ENCODE results near the gene GORASP1. TPM values are rescaled to one million over a fixed set of nuclear protein-coding genes. Genes with fewer than 3 reads are reported as not detected.
A peak's percentile ranks its signal among the peaks of the same experiment; 100 is the strongest.

Gene GORASP1
- total RNA-seq, 1 donor from 2014 or later: 45.6 TPM

DNA sequence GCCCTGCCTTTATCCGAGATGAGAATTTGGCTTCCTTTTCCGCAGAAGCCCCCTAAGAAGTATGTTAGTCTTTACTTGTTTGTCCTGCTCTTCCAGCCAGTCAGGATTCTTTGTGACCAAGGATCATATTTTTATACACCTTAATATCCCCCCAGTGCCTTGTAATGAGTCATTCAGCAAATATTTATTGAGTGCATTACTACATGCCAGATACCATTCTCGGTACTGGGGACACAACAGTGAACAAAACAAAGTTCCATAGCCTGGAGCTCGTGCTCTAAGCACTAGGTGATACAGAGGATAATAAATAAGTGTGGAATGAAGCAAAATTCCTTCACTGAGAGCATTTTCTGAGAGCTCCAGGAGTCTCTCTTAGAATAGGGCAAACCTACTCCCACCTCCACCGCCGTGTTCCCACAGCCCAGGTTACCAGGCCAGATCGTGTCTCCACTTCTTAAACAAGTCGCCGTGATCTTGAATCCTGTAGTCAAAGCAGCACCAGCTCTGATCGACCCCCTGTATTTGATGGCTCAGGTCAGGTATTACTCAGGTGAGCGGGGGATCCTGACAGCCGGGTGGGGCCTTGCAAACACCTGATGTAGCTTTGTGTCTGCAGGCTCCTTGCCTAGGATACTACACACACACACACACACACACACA is 18.5 kb upstream of the GORASP1 start:
- H3K4me3 ChIP-seq (ENCODE audit: insufficient read depth, low read depth, low read length): no peak overlapping the region
- no peaks in the 10 kb centered on the region for H3K9me3 Mint-ChIP-seq (ENCODE audit: unreplicated experiment)
- peaks cover 9% of the 10 kb centered on the region for H3K36me3 Mint-ChIP-seq (ENCODE audit: low read depth, unreplicated experiment)
- no peak overlapping the region for H3K27ac ChIP-seq (ENCODE audit: low read depth, low read length)
- H2AFZ ChIP-seq (ENCODE audit: low read depth, low read length): no peak overlapping the region
- no peaks in the 10 kb centered on the region for H3K27me3 ChIP-seq (ENCODE audit: insufficient read depth, low read length)
- TF ChIP-seq, protein P1, sequence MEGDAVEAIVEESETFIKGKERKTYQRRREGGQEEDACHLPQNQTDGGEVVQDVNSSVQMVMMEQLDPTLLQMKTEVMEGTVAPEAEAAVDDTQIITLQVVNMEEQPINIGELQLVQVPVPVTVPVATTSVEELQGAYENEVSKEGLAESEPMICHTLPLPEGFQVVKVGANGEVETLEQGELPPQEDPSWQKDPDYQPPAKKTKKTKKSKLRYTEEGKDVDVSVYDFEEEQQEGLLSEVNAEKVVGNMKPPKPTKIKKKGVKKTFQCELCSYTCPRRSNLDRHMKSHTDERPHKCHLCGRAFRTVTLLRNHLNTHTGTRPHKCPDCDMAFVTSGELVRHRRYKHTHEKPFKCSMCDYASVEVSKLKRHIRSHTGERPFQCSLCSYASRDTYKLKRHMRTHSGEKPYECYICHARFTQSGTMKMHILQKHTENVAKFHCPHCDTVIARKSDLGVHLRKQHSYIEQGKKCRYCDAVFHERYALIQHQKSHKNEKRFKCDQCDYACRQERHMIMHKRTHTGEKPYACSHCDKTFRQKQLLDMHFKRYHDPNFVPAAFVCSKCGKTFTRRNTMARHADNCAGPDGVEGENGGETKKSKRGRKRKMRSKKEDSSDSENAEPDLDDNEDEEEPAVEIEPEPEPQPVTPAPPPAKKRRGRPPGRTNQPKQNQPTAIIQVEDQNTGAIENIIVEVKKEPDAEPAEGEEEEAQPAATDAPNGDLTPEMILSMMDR (IDR thresholded peaks at IDR 0.05; ENCODE audit: insufficient read depth, low read depth, low read length): no peak
- TF ChIP-seq EZH2 (IDR thresholded peaks at IDR 0.05; ENCODE audit: insufficient read depth, low read length): no peak
- H3K4me1 Mint-ChIP-seq (ENCODE audit: low read depth, unreplicated experiment): peaks cover 5% of the 10 kb centered on the region
- no peaks in the 10 kb centered on the region for H3K9me3 ChIP-seq (ENCODE audit: insufficient read depth, low read depth, low read length)
- peak overlapping the region; percentile 3 for H3K4me2 ChIP-seq (ENCODE audit: low read length)
- H3K79me2 ChIP-seq (ENCODE audit: insufficient read depth, low read length): no peaks in the 10 kb centered on the region
- no peak overlapping the region for H3K4me3 Mint-ChIP-seq (ENCODE audit: unreplicated experiment)
- H3K27ac Mint-ChIP-seq (ENCODE audit: unreplicated experiment): no peak overlapping the region
- DNase-seq (ENCODE audit: low read depth) (no peak), FAIRE-seq (no peak)
- H3K27me3 Mint-ChIP-seq (ENCODE audit: low read depth, unreplicated experiment): peaks cover 6% of the 10 kb centered on the region
- H4K20me1 ChIP-seq (ENCODE audit: insufficient read depth, low read length): no peaks in the 10 kb centered on the region
- H3K9ac ChIP-seq (ENCODE audit: low read length): peak overlapping the region; percentile 18
- H3K36me3 ChIP-seq (ENCODE audit: insufficient read depth, low read length): no peaks in the 10 kb centered on the region
- peaks cover 6% of the 10 kb centered on the region for H3K4me1 ChIP-seq (ENCODE audit: insufficient read depth, low read length)

GRCh38 chr3:39124876-39125840 is 17.7 kb upstream of the GORASP1 start:
- no peak for TF ChIP-seq EZH2 (IDR thresholded peaks at IDR 0.05; ENCODE audit: insufficient read depth, low read length)
- TF ChIP-seq, protein P1 (IDR thresholded peaks at IDR 0.05; ENCODE audit: insufficient read depth, low read depth, low read length): peak; percentile 15
- DNase-seq (ENCODE audit: low read depth): no peak
- H3K27me3 ChIP-seq (ENCODE audit: insufficient read depth, low read length): no peaks in the 10 kb centered on the region
- H2AFZ ChIP-seq (ENCODE audit: low read depth, low read length): no peak overlapping the region
- no peak for FAIRE-seq
- H3K9me3 ChIP-seq (ENCODE audit: insufficient read depth, low read depth, low read length): no peaks in the 10 kb centered on the region
- H3K9me3 Mint-ChIP-seq (ENCODE audit: unreplicated experiment): no peaks in the 10 kb centered on the region
- no peaks in the 10 kb centered on the region for H3K36me3 ChIP-seq (ENCODE audit: insufficient read depth, low read length)
- no peaks in the 10 kb centered on the region for H4K20me1 ChIP-seq (ENCODE audit: insufficient read depth, low read length)
- peak overlapping the region; percentile 3 for H3K4me2 ChIP-seq (ENCODE audit: low read length)
- no peak overlapping the region for H3K4me3 ChIP-seq (ENCODE audit: insufficient read depth, low read depth, low read length)
- H3K27me3 Mint-ChIP-seq (ENCODE audit: low read depth, unreplicated experiment): peaks cover 6% of the 10 kb centered on the region
- H3K9ac ChIP-seq (ENCODE audit: low read length): no peak overlapping the region
- H3K4me1 Mint-ChIP-seq (ENCODE audit: low read depth, unreplicated experiment): peaks cover 5% of the 10 kb centered on the region
- H3K27ac ChIP-seq (ENCODE audit: low read depth, low read length): no peak overlapping the region
- H3K4me3 Mint-ChIP-seq (ENCODE audit: unreplicated experiment): no peak overlapping the region
- no peak overlapping the region for H3K27ac Mint-ChIP-seq (ENCODE audit: unreplicated experiment)
- no peaks in the 10 kb centered on the region for H3K79me2 ChIP-seq (ENCODE audit: insufficient read depth, low read length)
- peaks cover 6% of the 10 kb centered on the region for H3K4me1 ChIP-seq (ENCODE audit: insufficient read depth, low read length)
- H3K36me3 Mint-ChIP-seq (ENCODE audit: low read depth, unreplicated experiment): peaks cover 8% of the 10 kb centered on the region

All from astrocyte (in vitro differentiated cells and primary cell).